Activated B cell treated with CpG ODN at 0.5 μM for 24 hours (primary cell): Measurements from ENCODE around the gene ZKSCAN3. TPM values are rescaled to one million over a fixed set of nuclear protein-coding genes. Genes with fewer than 3 reads are reported as not detected.
A peak's percentile ranks its signal among the peaks of the same experiment; 100 is the strongest.

Source experiments
- ATAC-seq: fragments of 200-7000 bp; cut with Tn5 transposase; one replicate; pipeline ENCODE4 v1.10.0; 2021; ENCODE audit warnings: low read depth, mild to moderate bottlenecking, moderate library complexity
- CTCF ChIA-PET: fragments of 350-600 bp; sonication (Branson Sonifier 250); formaldehyde crosslinking; loops from one replicate; lab custom pipeline; 2021; ENCODE audit warnings: antibody characterized with exemption; lab: Charles Lee
- POLR2A ChIA-PET: fragments of 350-600 bp; sonication (Branson Sonifier 250); formaldehyde crosslinking; loops from one replicate; lab custom pipeline; 2021; ENCODE audit warnings: antibody characterized with exemption; lab: Charles Lee
- DNase-seq: peaks from one replicate; pipeline ENCODE4 v3.0.0; 2022
- H3K27ac Mint-ChIP-seq: one replicate; pipeline ENCODE4 v1.8.0; 2020; ENCODE audit warnings: mixed read lengths
- H3K27me3 Mint-ChIP-seq: one replicate; pipeline ENCODE4 v1.8.0; 2021; ENCODE audit warnings: mixed read lengths
- H3K36me3 Mint-ChIP-seq: one replicate; pipeline ENCODE4 v1.8.0; 2021; ENCODE audit warnings: low read depth, mixed read lengths
- H3K4me1 Mint-ChIP-seq: one replicate; pipeline ENCODE4 v1.8.0; 2021; ENCODE audit warnings: mixed read lengths
- H3K4me3 Mint-ChIP-seq: one replicate; pipeline ENCODE4 v1.8.0; 2020; ENCODE audit warnings: mild to moderate bottlenecking, mixed read lengths
- H3K9me3 Mint-ChIP-seq: one replicate; pipeline ENCODE4 v1.8.0; 2020; ENCODE audit warnings: mixed read lengths
- CTCF ChIP-seq: fragments of 200-600 bp; IDR thresholded peaks from one replicate; pipeline ENCODE4 v1.8.0; 2022; ENCODE audit warnings: antibody characterized with exemption, mild to moderate bottlenecking
- intact Hi-C: fragments of 100-400 bp; cut with micrococcal nuclease; formaldehyde crosslinking; loops from one replicate; pipeline ENCODE4 v1.15.1; 2024
- total RNA-seq: library from RNA; stranded (reverse); gene quantifications from 2 replicates; pipeline ENCODE4 v1.2.3, GENCODE V29; 2022

The ZKSCAN3 gene
- total RNA-seq, 1 donor from 2014 or later: 6.3 TPM

GRCh38 chr6:28380381-28380780, 30.6 kb downstream of the ZKSCAN3 start:
- no peak for TF ChIP-seq CTCF
- H3K27ac Mint-ChIP-seq: no peak overlapping the region
- no peak overlapping the region for H3K4me3 Mint-ChIP-seq
- H3K4me1 Mint-ChIP-seq: peaks cover 18% of the 10 kb centered on the region
- ChIA-PET POLR2A (no interaction called here), CTCF (no interaction called here)
- no peak for ATAC-seq
- H3K27me3 Mint-ChIP-seq: no peaks in the 10 kb centered on the region
- H3K9me3 Mint-ChIP-seq: peaks cover 3% of the 10 kb centered on the region
- intact Hi-C loops: no loop called here
- peaks cover 48% of the 10 kb centered on the region for H3K36me3 Mint-ChIP-seq
- no peak for DNase-seq

GRCh38 chr6:28383235-28384142, 33.7 kb downstream of the ZKSCAN3 start:
- Mint-ChIP-seq H3K4me1 (peaks cover 18% of the 10 kb centered on the region), H3K9me3 (no peaks in the 10 kb centered on the region), H3K27ac (peak overlapping the region; percentile 94), H3K4me3 (peak overlapping the region; percentile 88), H3K27me3 (no peaks in the 10 kb centered on the region), H3K36me3 (peaks cover 58% of the 10 kb centered on the region)
- no peak for TF ChIP-seq CTCF
- intact Hi-C loops: loop anchor here (1.0 to 2.0 kb wide), 7 partner anchors 11 to 302 kb away; partner anchors contain the start of genes ZKSCAN3, ZKSCAN4, ZSCAN12 and ZSCAN16
- ChIA-PET POLR2A (interaction anchor here (0.6 to 2.6 kb wide), 19 partner anchors 11 to 1236 kb away, joined by 3 to 37 read pairs (median 7); partner anchors contain the start of genes ZKSCAN3, ZKSCAN4, ZKSCAN8 and ZNF165), CTCF (interaction anchor here (0.8 to 2.5 kb wide), 8 partner anchors 13 to 279 kb away, joined by 3 to 19 read pairs (median 4); partner anchors contain the start of genes ZKSCAN3, ZKSCAN8 and ZSCAN12)
- ATAC-seq (peak; percentile 98), DNase-seq (peak; percentile 77)

GRCh38 chr6:28384143-28384533, 34.4 kb downstream of the ZKSCAN3 start:
- H3K4me3 Mint-ChIP-seq: no peak overlapping the region
- intact Hi-C loops: no loop called here
- no peaks in the 10 kb centered on the region for H3K27me3 Mint-ChIP-seq
- POLR2A ChIA-PET: interaction anchor here (0.9 to 2.6 kb wide), 9 partner anchors 12 to 491 kb away, joined by 3 to 37 read pairs (median 10); partner anchors contain the start of genes ZKSCAN3, ZKSCAN8, ZSCAN12 and ZSCAN26
- H3K9me3 Mint-ChIP-seq: no peaks in the 10 kb centered on the region
- no peak for DNase-seq
- TF ChIP-seq CTCF: no peak
- H3K4me1 Mint-ChIP-seq: peaks cover 18% of the 10 kb centered on the region
- CTCF ChIA-PET: interaction anchor here (1.2 to 2.5 kb wide), 3 partner anchors 15 to 34 kb away, joined by 7 to 19 read pairs (median 11); partner anchors contain the start of genes ZKSCAN3 and ZSCAN12
- no peak for ATAC-seq
- peaks cover 63% of the 10 kb centered on the region for H3K36me3 Mint-ChIP-seq
- H3K27ac Mint-ChIP-seq: no peak overlapping the region

GRCh38 chr6:28390688-28391087, 40.9 kb downstream of the ZKSCAN3 start:
- Mint-ChIP-seq H3K9me3 (no peaks in the 10 kb centered on the region), H3K4me1 (peaks cover 11% of the 10 kb centered on the region), H3K27me3 (no peaks in the 10 kb centered on the region), H3K27ac (no peak overlapping the region), H3K36me3 (peaks cover 84% of the 10 kb centered on the region), H3K4me3 (no peak overlapping the region)
- ChIA-PET POLR2A (no interaction called here), CTCF (no interaction called here)
- TF ChIP-seq CTCF: no peak
- ATAC-seq: no peak
- intact Hi-C loops: no loop called here
- no peak for DNase-seq
